Epithelial cell of proximal tubule (primary cell): Measurements from ENCODE around the gene NFE2L1. TPM values are rescaled to one million over a fixed set of nuclear protein-coding genes. Genes with fewer than 3 reads are reported as not detected.
A peak's percentile ranks its signal among the peaks of the same experiment; 100 is the strongest.
"Not testable (repeated sequence)": the region's sequence is repeated elsewhere in the genome, so short reads cannot be mapped to it uniquely, and the experiment has no call there.

Experiments used
- DNase-seq: peaks from one replicate; pipeline ENCODE4 v3.0.0-alpha.2; 2011; ENCODE audit warnings: low read depth
- H3K4me3 ChIP-seq: 2 replicates; pipeline ENCODE4 v1.5.1; 2011; ENCODE audit warnings: low read depth, mild to moderate bottlenecking, low read length
- CTCF ChIP-seq: conservative IDR thresholded peaks from 2 replicates; pipeline ENCODE4 v1.5.1; 2012; ENCODE audit warnings: low read depth, mild to moderate bottlenecking, low read length
- total RNA-seq: library from RNA; depleted of rRNA; stranded (reverse); fragments of >200 nt; gene quantifications from 2 replicates; pipeline ENCODE4 v1.2.3, GENCODE V29; 2015

The NFE2L1 gene
- total RNA-seq, 1 donor from 2014 or later = 69.1 TPM

- no peak overlapping the region for H3K4me3 ChIP-seq
- DNase-seq = no peak
- peak; percentile 60 for TF ChIP-seq CTCF
These were observed 20.4 kb downstream of the NFE2L1 start for GRCh38 chr17:48068491-48068961.

GRCh38 chr17:48070195-48070594 lies 22.0 kb downstream of the NFE2L1 start:
- TF ChIP-seq CTCF = no peak
- DNase-seq = no peak
- H3K4me3 ChIP-seq = no peak overlapping the region

GRCh38 chr17:48071654-48072053 lies 23.5 kb downstream of the NFE2L1 start:
- H3K4me3 ChIP-seq = no peak overlapping the region
- TF ChIP-seq CTCF = no peak
- no peak for DNase-seq

- H3K4me3 ChIP-seq, DNase-seq: not testable (repeated sequence)
These were observed 24.7 kb downstream of the NFE2L1 start for GRCh38 chr17:48072811-48073210.

- DNase-seq, H3K4me3 ChIP-seq: not testable (repeated sequence)
These were observed 25.5 kb downstream of the NFE2L1 start for GRCh38 chr17:48073566-48074094.

- peak; percentile 83 for TF ChIP-seq CTCF
- peak; percentile 89 for DNase-seq
- no peak overlapping the region for H3K4me3 ChIP-seq
These were observed 26.3 kb downstream of the NFE2L1 start for GRCh38 chr17:48074322-48075081.

- H3K4me3 ChIP-seq, DNase-seq: not testable (repeated sequence)
These were observed 29.0 kb downstream of the NFE2L1 start for GRCh38 chr17:48077152-48077551.

GRCh38 chr17:48081858-48082257 lies 33.7 kb downstream of the NFE2L1 start:
- H3K4me3 ChIP-seq = no peak overlapping the region
- no peak for TF ChIP-seq CTCF
- DNase-seq = no peak
